Measurements from ENCODE around the gene C9orf43. TPM values are rescaled to one million over a fixed set of nuclear protein-coding genes. Genes with fewer than 3 reads are reported as not detected.
A peak's percentile ranks its signal among the peaks of the same experiment; 100 is the strongest.

C9orf43 gene
- total and polyA plus RNA-seq, 2 donors (not counting 3 experiments of a cell fraction or from before 2014, with no cell fraction given), result 0.25 to 0.66 TPM

DNA sequence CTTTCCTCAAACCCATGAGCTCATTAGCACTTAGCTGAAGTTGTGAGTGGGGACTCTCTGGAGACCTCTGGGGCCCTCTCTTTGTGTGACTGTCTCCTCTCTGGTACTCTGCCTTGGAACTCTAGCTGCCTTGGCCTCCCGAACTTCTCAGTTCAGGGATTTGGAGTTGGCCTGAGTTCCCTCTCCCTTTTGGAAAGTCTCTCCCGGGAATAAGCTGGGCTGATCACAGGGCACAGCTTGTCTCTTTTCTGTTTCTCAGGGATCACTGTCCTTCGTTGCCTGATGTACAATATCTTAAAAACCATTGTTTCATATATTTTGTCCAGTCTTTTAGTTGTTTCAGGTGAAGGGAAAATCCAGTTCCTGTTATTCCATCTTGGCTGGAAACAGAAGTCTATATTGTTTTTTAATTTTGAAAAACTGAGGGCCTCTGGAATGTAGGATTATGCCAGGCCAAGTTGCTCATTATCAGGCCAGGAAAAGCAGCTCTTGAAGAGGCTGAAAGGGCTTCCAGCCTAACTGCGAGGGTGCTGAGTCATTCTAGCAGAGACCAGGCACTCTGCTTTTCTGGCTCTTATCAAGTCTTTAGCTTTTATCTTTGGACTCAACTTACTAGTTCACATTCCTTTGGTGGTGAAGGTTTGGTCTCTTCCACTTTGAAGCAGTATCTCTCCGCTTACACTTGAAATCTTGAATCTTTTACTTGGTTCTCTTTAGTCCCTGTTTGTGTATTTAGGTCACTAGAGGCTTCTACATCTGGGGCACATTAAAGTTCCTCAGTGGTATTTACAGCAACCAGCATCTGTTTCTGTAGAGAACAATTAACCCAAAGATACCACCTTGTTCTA is 44.6 kb downstream of the C9orf43 start:
- peak overlapping the region; percentile 45 for H3K4me2 ChIP-seq (ENCODE audit: insufficient read depth, low read length)
- no peaks in the 10 kb centered on the region for H3K79me2 ChIP-seq (ENCODE audit: control insufficient read depth, insufficient read depth, low read length)
- H3K9ac ChIP-seq (replicated peaks; ENCODE audit: extremely low read depth, insufficient read depth, low read length), result peak overlapping the region; percentile 75
- intact Hi-C loops (cut with micrococcal nuclease), result loop anchor here (1.0 to 2.0 kb wide), 4 partner anchors 29 to 200 kb away; no protein-coding TSS in a partner anchor
- H3K9me3 ChIP-seq (replicated peaks; ENCODE audit: control insufficient read depth, insufficient read depth, low read length), result no peaks in the 10 kb centered on the region
- no peaks in the 10 kb centered on the region for H3K27me3 ChIP-seq (ENCODE audit: control insufficient read depth in 2 of 2, insufficient read depth in 2 of 2, low read length in 2 of 2)
- H3K9me1 ChIP-seq (replicated peaks; ENCODE audit: control insufficient read depth, extremely low read depth, insufficient read depth, low read length), result no peaks in the 10 kb centered on the region
- CTCF ChIA-PET, result interaction anchor here (0.9 to 3.1 kb wide), 19 partner anchors 8 to 202 kb away, joined by 3 to 38 read pairs (median 8); no protein-coding TSS in a partner anchor
- TSS peak; percentile 77 for BruUV-seq (replicated peaks)
- TF ChIP-seq POLR2AphosphoS5 (IDR thresholded peaks at IDR 0.05; ENCODE audit: insufficient read depth, low read depth, low read length) (peak; percentile 45), JUN (IDR thresholded peaks at IDR 0.05; ENCODE audit: borderline replicate concordance, insufficient read depth, insufficient read length, low read depth) (peak; percentile 51), FOS (IDR thresholded peaks at IDR 0.05; ENCODE audit: borderline replicate concordance, insufficient read depth, low read length) (peak; percentile 92), GATA2 (IDR thresholded peaks at IDR 0.05; ENCODE audit: insufficient read depth, insufficient read length, low read depth, low read length) (peak; percentile 60)
- TF ChIP-seq, protein P1, sequence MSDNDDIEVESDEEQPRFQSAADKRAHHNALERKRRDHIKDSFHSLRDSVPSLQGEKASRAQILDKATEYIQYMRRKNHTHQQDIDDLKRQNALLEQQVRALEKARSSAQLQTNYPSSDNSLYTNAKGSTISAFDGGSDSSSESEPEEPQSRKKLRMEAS (IDR thresholded peaks at IDR 0.05; ENCODE audit: insufficient read depth, insufficient read length), result no peak
- peak overlapping the region; percentile 94 for H3K27ac ChIP-seq (ENCODE audit: insufficient read depth, low read depth, low read length)
- H3K4me1 ChIP-seq (ENCODE audit: control insufficient read depth, extremely low read depth, insufficient read depth, low read length), result peaks cover 22% of the 10 kb centered on the region
- DNase-seq (ENCODE audit: low read depth, low spot score) (peak; percentile 97), FAIRE-seq (peak; percentile 94)
- no peak overlapping the region for H3K4me3 ChIP-seq (replicated peaks in 1 of 3; ENCODE audit: insufficient read depth in 1 of 3, low read depth in 1 of 3, low read length in 3 of 3)
- POLR2A ChIA-PET, result interaction anchor here (0.6 to 2.7 kb wide), 15 partner anchors 8 to 203 kb away, joined by 3 to 18 read pairs (median 4); partner anchors contain the start of genes C9orf43 and POLE3
- no peaks in the 10 kb centered on the region for H3K36me3 ChIP-seq (ENCODE audit: control insufficient read depth in 2 of 2, extremely low read depth in 1 of 2, insufficient read depth in 2 of 2, low read length in 2 of 2)
- H4K20me1 ChIP-seq (replicated peaks; ENCODE audit: control insufficient read depth, extremely low read depth, insufficient read depth, low read length), result no peaks in the 10 kb centered on the region
- dilution Hi-C loops (cut with MboI; ENCODE audit: extremely low pct_ligation_motif_present, low sequenced_read_pairs), result no loop called here
- H2AFZ ChIP-seq (ENCODE audit: low read depth, low read length), result peak overlapping the region; percentile 87
